ENCODE measurements around the gene DUSP22. TPM values are rescaled to one million over a fixed set of nuclear protein-coding genes. Genes with fewer than 3 reads are reported as not detected.

The DUSP22 gene
- polyA plus RNA-seq, 3 donors, result 107 to 120 (median 117) TPM

DNA sequence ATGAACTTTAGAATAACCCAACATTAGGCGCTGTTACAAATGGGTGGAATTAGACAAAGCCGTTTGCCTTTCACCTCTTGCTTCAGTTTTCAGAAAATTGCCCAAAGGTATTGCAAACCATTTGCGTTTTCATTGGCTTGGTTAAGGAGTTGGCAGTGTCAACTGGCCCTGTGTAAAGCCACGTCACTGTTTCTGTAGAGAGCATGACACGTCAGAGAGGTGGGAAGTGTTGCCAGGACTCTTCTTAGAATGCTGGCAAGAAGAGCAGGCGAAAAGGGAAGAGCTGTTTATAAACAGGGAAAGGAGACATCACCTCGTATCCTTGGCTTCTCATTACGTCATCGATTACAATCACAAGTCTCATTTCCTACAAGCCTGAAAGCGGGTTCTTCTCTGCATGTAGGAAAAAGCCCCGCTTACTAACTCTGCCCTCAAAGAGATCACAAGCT, 95.0 kb downstream of the DUSP22 start:
- TF ChIP-seq, protein P1, sequence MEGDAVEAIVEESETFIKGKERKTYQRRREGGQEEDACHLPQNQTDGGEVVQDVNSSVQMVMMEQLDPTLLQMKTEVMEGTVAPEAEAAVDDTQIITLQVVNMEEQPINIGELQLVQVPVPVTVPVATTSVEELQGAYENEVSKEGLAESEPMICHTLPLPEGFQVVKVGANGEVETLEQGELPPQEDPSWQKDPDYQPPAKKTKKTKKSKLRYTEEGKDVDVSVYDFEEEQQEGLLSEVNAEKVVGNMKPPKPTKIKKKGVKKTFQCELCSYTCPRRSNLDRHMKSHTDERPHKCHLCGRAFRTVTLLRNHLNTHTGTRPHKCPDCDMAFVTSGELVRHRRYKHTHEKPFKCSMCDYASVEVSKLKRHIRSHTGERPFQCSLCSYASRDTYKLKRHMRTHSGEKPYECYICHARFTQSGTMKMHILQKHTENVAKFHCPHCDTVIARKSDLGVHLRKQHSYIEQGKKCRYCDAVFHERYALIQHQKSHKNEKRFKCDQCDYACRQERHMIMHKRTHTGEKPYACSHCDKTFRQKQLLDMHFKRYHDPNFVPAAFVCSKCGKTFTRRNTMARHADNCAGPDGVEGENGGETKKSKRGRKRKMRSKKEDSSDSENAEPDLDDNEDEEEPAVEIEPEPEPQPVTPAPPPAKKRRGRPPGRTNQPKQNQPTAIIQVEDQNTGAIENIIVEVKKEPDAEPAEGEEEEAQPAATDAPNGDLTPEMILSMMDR (IDR thresholded peaks at IDR 0.05), result no peak
- Histone ChIP-seq H2AFZ (ENCODE audit: insufficient read depth, low read depth, low read length, poor library complexity, severe bottlenecking) (no peak overlapping the region), H3K4me3 (replicated peaks in 1 of 3; ENCODE audit: low read depth in 2 of 3, low read length in 3 of 3) (no peak overlapping the region), H4K20me1 (ENCODE audit: insufficient read depth, low read length) (peaks cover 3% of the 10 kb centered on the region), H3K27ac (ENCODE audit: low read depth in 1 of 2, low read length in 2 of 2) (no peak overlapping the region), H3K79me2 (ENCODE audit: insufficient read depth, low read length) (no peaks in the 10 kb centered on the region), H3K27me3 (ENCODE audit: control insufficient read depth in 2 of 2, insufficient read depth in 2 of 2, low read length in 2 of 2) (peaks cover 22 to 36% of the 10 kb centered on the region in 2 donors), H3K9ac (ENCODE audit: insufficient read depth, low read length, poor library complexity, severe bottlenecking) (no peak overlapping the region), H3K36me3 (replicated peaks in 1 of 2; ENCODE audit: control insufficient read depth in 1 of 2, insufficient read depth in 2 of 2, low read length in 2 of 2) (no peaks in the 10 kb centered on the region), H3K4me1 (ENCODE audit: control insufficient read depth in 1 of 2, insufficient read depth in 2 of 2, low read length in 2 of 2) (peaks cover 46 to 58% of the 10 kb centered on the region in 2 donors), H3K4me2 (replicated peaks; ENCODE audit: extremely low read depth, low read length, poor library complexity, severe bottlenecking) (no peak overlapping the region), H3K9me3 (replicated peaks in 1 of 2; ENCODE audit: control insufficient read depth in 1 of 2, insufficient read depth in 1 of 2, low read length in 2 of 2) (no peaks in the 10 kb centered on the region)
- whole genome bisulfite sequencing (ENCODE audit: insufficient coverage), result 89% methylated on average over 3 of the region's 11 CpGs
- Mint-ChIP-seq H3K9me3 (peaks cover 0 to 3% (median 2%) of the 10 kb centered on the region in 7 donors), H3K4me3 (no peak overlapping the region), H3K36me3 (peaks cover 0 to 1% of the 10 kb centered on the region in 2 donors), H3K27me3 (ENCODE audit: low read depth in 3 of 3) (peaks cover 44 to 64% (median 47%) of the 10 kb centered on the region in 3 donors), H3K4me1 (peaks cover 51% of the 10 kb centered on the region), H3K27ac (peak overlapping the region in 4 of 7 donors; percentile 8 to 79 (median 38))
- intact Hi-C loops (cut with micrococcal nuclease), result no loop called here
- peak; percentile 32 to 78 (median 33) for DNase-seq

DNA sequence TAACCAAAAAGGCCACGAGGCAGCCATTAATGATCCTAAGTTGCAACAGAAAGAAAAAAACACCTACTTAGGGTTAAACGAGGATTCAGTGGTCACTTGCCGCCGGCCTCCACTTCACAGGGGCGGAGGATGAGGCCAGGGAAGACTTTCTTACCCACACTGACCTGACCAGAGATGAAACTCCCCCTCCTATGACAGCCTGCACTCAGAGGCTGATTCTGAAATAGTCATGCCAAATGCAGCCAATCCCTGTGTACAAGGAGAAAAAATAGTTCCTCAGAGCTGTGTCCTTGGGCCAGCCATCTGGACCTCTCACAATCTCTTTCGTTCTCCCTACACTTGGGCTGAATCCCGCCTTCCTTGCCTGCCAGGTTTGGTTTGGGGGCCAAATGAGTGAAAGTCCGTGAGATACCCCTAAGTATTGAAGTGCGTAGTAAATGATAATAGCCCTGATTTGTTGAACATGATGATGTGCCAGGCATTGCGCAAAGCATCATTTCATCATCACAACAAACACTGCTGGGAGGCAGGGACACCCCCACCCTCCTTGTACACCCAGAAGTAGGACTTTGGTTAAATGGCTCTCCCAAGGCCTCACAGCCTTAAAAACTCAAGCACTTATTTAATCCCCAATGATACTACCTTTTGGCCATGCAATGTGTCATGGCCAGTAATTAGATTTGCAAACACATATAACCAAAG, 96.1 kb downstream of the DUSP22 start:
- intact Hi-C loops (cut with micrococcal nuclease), result no loop called here
- no peak overlapping the region for H3K9ac ChIP-seq (ENCODE audit: insufficient read depth, low read length, poor library complexity, severe bottlenecking)
- no peak overlapping the region for H3K4me2 ChIP-seq (replicated peaks; ENCODE audit: extremely low read depth, low read length, poor library complexity, severe bottlenecking)
- peak; percentile 57 to 85 (median 70) for DNase-seq
- peaks cover 13% of the 10 kb centered on the region for H4K20me1 ChIP-seq (ENCODE audit: insufficient read depth, low read length)
- WGBS (ENCODE audit: insufficient coverage), result 82% methylated on average over 5 of the region's 10 CpGs
- Mint-ChIP-seq H3K4me3 (peak overlapping the region; percentile 1 to 36), H3K27ac (peak overlapping the region in 5 of 7 donors; percentile 17 to 79 (median 53)), H3K4me1 (peaks cover 54% of the 10 kb centered on the region), H3K27me3 (ENCODE audit: low read depth in 3 of 3) (peaks cover 52 to 72% (median 53%) of the 10 kb centered on the region in 3 donors), H3K36me3 (peaks cover 1 to 4% of the 10 kb centered on the region in 2 donors), H3K9me3 (peaks cover 0 to 12% (median 6%) of the 10 kb centered on the region in 7 donors)
- no peak overlapping the region for H2AFZ ChIP-seq (ENCODE audit: insufficient read depth, low read depth, low read length, poor library complexity, severe bottlenecking)
- no peaks in the 10 kb centered on the region for H3K9me3 ChIP-seq (replicated peaks in 1 of 2; ENCODE audit: control insufficient read depth in 1 of 2, insufficient read depth in 1 of 2, low read length in 2 of 2)
- H3K27ac ChIP-seq (ENCODE audit: low read depth in 1 of 2, low read length in 2 of 2), result no peak overlapping the region
- H3K27me3 ChIP-seq (ENCODE audit: control insufficient read depth in 2 of 2, insufficient read depth in 2 of 2, low read length in 2 of 2), result peaks cover 24 to 45% of the 10 kb centered on the region in 2 donors
- TF ChIP-seq, protein P1 (IDR thresholded peaks at IDR 0.05), result no peak
- H3K4me3 ChIP-seq (replicated peaks in 1 of 3; ENCODE audit: low read depth in 2 of 3, low read length in 3 of 3), result no peak overlapping the region
- H3K36me3 ChIP-seq (replicated peaks in 1 of 2; ENCODE audit: control insufficient read depth in 1 of 2, insufficient read depth in 2 of 2, low read length in 2 of 2), result no peaks in the 10 kb centered on the region
- H3K4me1 ChIP-seq (ENCODE audit: control insufficient read depth in 1 of 2, insufficient read depth in 2 of 2, low read length in 2 of 2), result peaks cover 49 to 62% of the 10 kb centered on the region in 2 donors
- H3K79me2 ChIP-seq (ENCODE audit: insufficient read depth, low read length), result no peaks in the 10 kb centered on the region

Data from CD14-positive monocyte (primary cell).